Stomach (tissue), 9 donors: Measurements from ENCODE around the gene CSTF2T. TPM values are rescaled to one million over a fixed set of nuclear protein-coding genes. Genes with fewer than 3 reads are reported as not detected.

Source experiments
- DNase-seq, 2 donors: peaks; one replicate each; pipeline versions ENCODE4 v3.0.0 to v3.0.0-alpha.2; 2013 to 2019
- H3K27ac ChIP-seq, 5 donors: fragments of 200-600 bp in 4 of 5; sonication (generic) in 4 of 5; one replicate each; pipeline ENCODE4 v1.5.1; 2013 to 2019; ENCODE audit warnings: mild to moderate bottlenecking in 1 of 5, moderate library complexity in 1 of 5
- H3K27me3 ChIP-seq, 3 donors: fragments of 200-600 bp; sonication (generic); one replicate each; pipeline ENCODE4 v1.5.1; 2017 to 2019; ENCODE audit warnings: mixed run types in 1 of 3
- H3K36me3 ChIP-seq, 4 donors: fragments of 200-600 bp; sonication (generic); 1 replicate in 3 of 4; 2 replicates in 1 of 4; pipeline ENCODE4 v1.5.1; 2016 to 2019
- H3K4me1 ChIP-seq, 4 donors: fragments of 200-600 bp; sonication (generic); one replicate each; pipeline ENCODE4 v1.5.1; 2016 to 2019
- H3K4me3 ChIP-seq, 4 donors: fragments of 200-600 bp; sonication (generic) in 3 of 4; one replicate each; pipeline ENCODE4 v1.5.1; 2016 to 2019; ENCODE audit warnings: mild to moderate bottlenecking in 1 of 4
- H3K9me3 ChIP-seq, 4 donors: fragments of 200-600 bp; sonication (generic); one replicate each; pipeline ENCODE4 v1.5.1; 2016 to 2019
- CTCF ChIP-seq, 7 experiments: fragments of 450-650 bp in 4 of 7; fragments of 200-600 bp in 3 of 7; sonication (generic) in 3 of 7; IDR thresholded peaks; one replicate each; pipeline ENCODE4 v1.5.1; 2016 to 2019; ENCODE audit warnings: antibody characterized with exemption in 7 of 7, control low read depth in 2 of 7, mild to moderate bottlenecking in 1 of 7
- EP300 ChIP-seq: sonication (generic); formaldehyde crosslinking; IDR thresholded peaks from one replicate; pipeline ENCODE4 v1.6.1; 2017; ENCODE audit warnings: antibody characterized with exemption
- POLR2A ChIP-seq, 4 donors: fragments of 450-650 bp; IDR thresholded peaks; one replicate each; pipeline ENCODE4 v1.6.1; 2016; ENCODE audit warnings: antibody characterized with exemption in 4 of 4, control low read depth in 2 of 4, mild to moderate bottlenecking in 1 of 4, moderate library complexity in 1 of 4
- POLR2AphosphoS5 ChIP-seq, 3 donors: sonication (generic); formaldehyde crosslinking; IDR thresholded peaks; one replicate each; pipeline ENCODE4 v1.6.1; 2016; ENCODE audit warnings: antibody characterized with exemption in 3 of 3
- WGBS, 5 donors: extraction: QIAGEN DNeasy Blood & Tissue Kit in 3 of 5; methylation state at CpG; one replicate each; pipeline versions ENCODE4 v1.1.5 to v1.1.7; 2013 to 2018; 5-methylcytosine and 5-hydroxymethylcytosine counted together
- intact Hi-C: fragments of 100-400 bp; cut with DNase I; formaldehyde crosslinking; loops from one replicate; pipeline ENCODE4 v1.15.1; 2023; ENCODE audit warnings: low total_unique reads
- polyA plus RNA-seq, 3 donors: library from polyadenylated mRNA; stranded (reverse); fragments of 200-250 nt; gene quantifications; one replicate each; pipeline ENCODE4 v1.2.3, GENCODE V29; 2013
- total RNA-seq, 5 donors: library from RNA; depleted of rRNA; stranded (reverse); fragments of >200 nt; gene quantifications; one replicate each; pipeline versions ENCODE4 v1.1.0 to v1.2.3, GENCODE V29; 2014 to 2016
- donor health status: healthy with polysubstance abuse.
- donor health status: Bipolar disorder and iron deficiency.
- donor health status: healthy.

Gene CSTF2T
- total and polyA plus RNA-seq, 8 donors, result 3.8 to 55.4 (median 8.7) TPM

- whole genome bisulfite sequencing, 5 donors, result 91 to 98% (median 96%) methylated on average over 2 of the region's 2 CpGs
- Histone ChIP-seq H3K27me3 (no peaks in the 10 kb centered on the region), H3K4me1 (peaks cover 0 to 7% (median 0%) of the 10 kb centered on the region in 4 donors), H3K36me3 (no peaks in the 10 kb centered on the region), H3K27ac (no peak overlapping the region), H3K9me3 (no peaks in the 10 kb centered on the region), H3K4me3 (no peak overlapping the region)
- intact Hi-C loops, result no loop called here
- TF ChIP-seq EP300 (no peak), CTCF (IDR thresholded peaks at IDR 0.05) (no peak), POLR2AphosphoS5 (IDR thresholded peaks at IDR 0.05) (no peak), POLR2A (IDR thresholded peaks at IDR 0.05) (no peak)
- DNase-seq, result no peak
Observed at GRCh38 chr10:51745397-51745796, 46.0 kb upstream of the CSTF2T start.

- 78 to 88% (median 81%) methylated on average over 6 of the region's 6 CpGs for WGBS, 5 donors
- Histone ChIP-seq H3K27me3 (no peaks in the 10 kb centered on the region), H3K36me3 (no peaks in the 10 kb centered on the region), H3K4me1 (peaks cover 0 to 6% (median 0%) of the 10 kb centered on the region in 4 donors), H3K4me3 (no peak overlapping the region), H3K9me3 (no peaks in the 10 kb centered on the region), H3K27ac (no peak overlapping the region)
- DNase-seq, result no peak
- TF ChIP-seq POLR2A (IDR thresholded peaks at IDR 0.05) (no peak), EP300 (no peak), POLR2AphosphoS5 (IDR thresholded peaks at IDR 0.05) (no peak), CTCF (IDR thresholded peaks at IDR 0.05) (no peak)
- intact Hi-C loops, result no loop called here
Observed at GRCh38 chr10:51744235-51745000, 45.0 kb upstream of the CSTF2T start.

- no peak for TF ChIP-seq CTCF (IDR thresholded peaks at IDR 0.05)
- no peak for TF ChIP-seq EP300
- no peak for TF ChIP-seq POLR2A (IDR thresholded peaks at IDR 0.05)
- no peak for TF ChIP-seq POLR2AphosphoS5 (IDR thresholded peaks at IDR 0.05)
- no peaks in the 10 kb centered on the region for H3K27me3 ChIP-seq
- no peaks in the 10 kb centered on the region for H3K4me1 ChIP-seq
- 63 to 75% (median 68%) methylated on average over 6 of the region's 6 CpGs for WGBS, 5 donors
- H3K9me3 ChIP-seq, result no peaks in the 10 kb centered on the region
- no peak for DNase-seq
- H3K27ac ChIP-seq, result no peak overlapping the region
- H3K36me3 ChIP-seq, result no peaks in the 10 kb centered on the region
- no peak overlapping the region for H3K4me3 ChIP-seq
- intact Hi-C loops, result no loop called here
Observed at GRCh38 chr10:51743146-51743545, 43.8 kb upstream of the CSTF2T start.

GRCh38 chr10:51733057-51733456 lies 33.7 kb upstream of the CSTF2T start:
- Histone ChIP-seq H3K9me3 (no peaks in the 10 kb centered on the region), H3K27ac (no peak overlapping the region), H3K4me1 (peaks cover 0 to 16% (median 2%) of the 10 kb centered on the region in 4 donors), H3K4me3 (no peak overlapping the region), H3K36me3 (no peaks in the 10 kb centered on the region), H3K27me3 (no peaks in the 10 kb centered on the region)
- TF ChIP-seq POLR2AphosphoS5 (IDR thresholded peaks at IDR 0.05) (no peak), EP300 (no peak), CTCF (IDR thresholded peaks at IDR 0.05) (no peak), POLR2A (IDR thresholded peaks at IDR 0.05) (no peak)
- no peak for DNase-seq
- intact Hi-C loops, result no loop called here
- 68 to 86% (median 80%) methylated on average over 1 of the region's 1 CpG for WGBS, 5 donors
